Right atrium auricular region (tissue), 2 donors: ENCODE results near the gene BEAN1. TPM values are rescaled to one million over a fixed set of nuclear protein-coding genes. Genes with fewer than 3 reads are reported as not detected.

Source experiments
- DNase-seq: peaks from one replicate; pipeline ENCODE4 v3.0.0-alpha.2; 2019; ENCODE audit warnings: low spot score
- H3K27ac ChIP-seq, 2 donors: fragments of 200-600 bp; sonication (generic); 1 replicate in 1 of 2; 2 replicates in 1 of 2; pipeline ENCODE4 v1.5.1; 2016 to 2019
- H3K27me3 ChIP-seq, 2 donors: fragments of 200-600 bp; sonication (generic); one replicate each; pipeline versions ENCODE4 v1.5.1 to v1.6.0; 2017 to 2019
- H3K36me3 ChIP-seq: fragments of 200-600 bp; sonication (generic); one replicate; pipeline ENCODE4 v1.5.1; 2016
- H3K4me1 ChIP-seq, 2 donors: fragments of 200-600 bp; sonication (generic); one replicate each; pipeline versions ENCODE4 v1.5.1 to v1.6.0; 2017 to 2019
- H3K4me3 ChIP-seq, 2 donors: fragments of 200-600 bp; sonication (generic); 1 replicate in 1 of 2; 2 replicates in 1 of 2; pipeline ENCODE4 v1.5.1; 2017 to 2019; ENCODE audit warnings: mild to moderate bottlenecking in 1 of 2, moderate library complexity in 1 of 2
- H3K9me3 ChIP-seq, 2 donors: fragments of 200-600 bp; sonication (generic); one replicate each; pipeline ENCODE4 v1.5.1; 2019
- total RNA-seq, 2 donors: library from RNA; depleted of rRNA; stranded (reverse); fragments of >200 nt; gene quantifications; one replicate each; pipeline ENCODE4 v1.1.0, GENCODE V29; 2016
- TF ChIP-seq, protein P1 (sequence below), 2 donors: fragments of 200-600 bp; sonication (generic); IDR thresholded peaks; one replicate each; pipeline ENCODE4 v1.5.1; 2019; ENCODE audit warnings: antibody characterized with exemption in 2 of 2

BEAN1 gene
- total RNA-seq, 2 donors from 2014 or later: 0.48 to 0.75 TPM

GRCh38 chr16:66419527-66419926 is 7.6 kb upstream of the BEAN1 start:
- DNase-seq: no peak
- TF ChIP-seq, protein P1, sequence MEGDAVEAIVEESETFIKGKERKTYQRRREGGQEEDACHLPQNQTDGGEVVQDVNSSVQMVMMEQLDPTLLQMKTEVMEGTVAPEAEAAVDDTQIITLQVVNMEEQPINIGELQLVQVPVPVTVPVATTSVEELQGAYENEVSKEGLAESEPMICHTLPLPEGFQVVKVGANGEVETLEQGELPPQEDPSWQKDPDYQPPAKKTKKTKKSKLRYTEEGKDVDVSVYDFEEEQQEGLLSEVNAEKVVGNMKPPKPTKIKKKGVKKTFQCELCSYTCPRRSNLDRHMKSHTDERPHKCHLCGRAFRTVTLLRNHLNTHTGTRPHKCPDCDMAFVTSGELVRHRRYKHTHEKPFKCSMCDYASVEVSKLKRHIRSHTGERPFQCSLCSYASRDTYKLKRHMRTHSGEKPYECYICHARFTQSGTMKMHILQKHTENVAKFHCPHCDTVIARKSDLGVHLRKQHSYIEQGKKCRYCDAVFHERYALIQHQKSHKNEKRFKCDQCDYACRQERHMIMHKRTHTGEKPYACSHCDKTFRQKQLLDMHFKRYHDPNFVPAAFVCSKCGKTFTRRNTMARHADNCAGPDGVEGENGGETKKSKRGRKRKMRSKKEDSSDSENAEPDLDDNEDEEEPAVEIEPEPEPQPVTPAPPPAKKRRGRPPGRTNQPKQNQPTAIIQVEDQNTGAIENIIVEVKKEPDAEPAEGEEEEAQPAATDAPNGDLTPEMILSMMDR (IDR thresholded peaks at IDR 0.05): no peak

DNA sequence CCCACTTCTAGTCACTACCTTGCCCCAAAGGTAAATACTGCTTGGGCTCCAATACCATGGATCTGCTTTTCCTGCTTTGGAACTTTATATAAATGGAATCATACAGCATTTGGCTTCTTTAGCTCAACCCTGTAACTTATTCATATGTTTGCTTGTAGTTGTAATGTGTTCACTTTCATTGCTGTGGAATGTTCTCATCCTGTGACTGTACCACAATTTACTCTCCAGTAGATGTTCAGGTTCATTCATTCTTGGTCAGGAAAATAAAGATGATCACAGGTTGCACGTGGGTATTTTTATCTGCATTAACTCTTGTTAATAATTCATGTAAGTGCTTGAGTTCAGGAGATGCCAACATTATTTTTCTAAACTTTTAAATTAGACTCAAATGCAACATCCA is 6.7 kb upstream of the BEAN1 start:
- no peaks in the 10 kb centered on the region for H3K9me3 ChIP-seq
- H3K27ac ChIP-seq: no peak overlapping the region
- TF ChIP-seq, protein P1 (IDR thresholded peaks at IDR 0.05): no peak
- no peak overlapping the region for H3K4me3 ChIP-seq
- H3K4me1 ChIP-seq: no peaks in the 10 kb centered on the region
- H3K36me3 ChIP-seq: no peaks in the 10 kb centered on the region
- H3K27me3 ChIP-seq: no peaks in the 10 kb centered on the region
- DNase-seq: no peak

More at GRCh38 chr16:66419527-66419926, 7.6 kb upstream of the BEAN1 start:
- H3K36me3 ChIP-seq: no peaks in the 10 kb centered on the region
- no peak overlapping the region for H3K4me3 ChIP-seq
- H3K9me3 ChIP-seq: no peaks in the 10 kb centered on the region
- no peak overlapping the region for H3K27ac ChIP-seq
- no peaks in the 10 kb centered on the region for H3K27me3 ChIP-seq
- no peaks in the 10 kb centered on the region for H3K4me1 ChIP-seq

- TF ChIP-seq, protein P1 (IDR thresholded peaks at IDR 0.05): no peak
- no peak for DNase-seq
- Histone ChIP-seq H3K27me3 (peaks cover 0 to 4% of the 10 kb centered on the region in 2 donors), H3K4me1 (peaks cover 0 to 5% of the 10 kb centered on the region in 2 donors), H3K4me3 (no peak overlapping the region), H3K27ac (no peak overlapping the region), H3K36me3 (no peaks in the 10 kb centered on the region), H3K9me3 (no peaks in the 10 kb centered on the region)
These were observed 5.2 kb upstream of the BEAN1 start for GRCh38 chr16:66421891-66422290.

GRCh38 chr16:66422366-66422765 is 4.7 kb upstream of the BEAN1 start:
- peaks cover 0 to 5% of the 10 kb centered on the region in 2 donors for H3K4me1 ChIP-seq
- DNase-seq: no peak
- H3K27ac ChIP-seq: no peak overlapping the region
- TF ChIP-seq, protein P1 (IDR thresholded peaks at IDR 0.05): no peak
- H3K9me3 ChIP-seq: no peaks in the 10 kb centered on the region
- H3K4me3 ChIP-seq: no peak overlapping the region
- H3K27me3 ChIP-seq: peaks cover 0 to 4% of the 10 kb centered on the region in 2 donors
- no peaks in the 10 kb centered on the region for H3K36me3 ChIP-seq

GRCh38 chr16:66423177-66423576 is 3.9 kb upstream of the BEAN1 start:
- no peak for DNase-seq
- H3K27me3 ChIP-seq: peaks cover 0 to 4% of the 10 kb centered on the region in 2 donors
- TF ChIP-seq, protein P1 (IDR thresholded peaks at IDR 0.05): no peak
- no peaks in the 10 kb centered on the region for H3K36me3 ChIP-seq
- H3K4me3 ChIP-seq: no peak overlapping the region
- no peaks in the 10 kb centered on the region for H3K9me3 ChIP-seq
- H3K4me1 ChIP-seq: peaks cover 0 to 13% of the 10 kb centered on the region in 2 donors
- no peak overlapping the region for H3K27ac ChIP-seq

- no peaks in the 10 kb centered on the region for H3K36me3 ChIP-seq
- peaks cover 0 to 4% of the 10 kb centered on the region in 2 donors for H3K27me3 ChIP-seq
- no peak overlapping the region for H3K27ac ChIP-seq
- no peaks in the 10 kb centered on the region for H3K9me3 ChIP-seq
- peaks cover 0 to 18% of the 10 kb centered on the region in 2 donors for H3K4me1 ChIP-seq
- H3K4me3 ChIP-seq: no peak overlapping the region
- no peak for DNase-seq
- TF ChIP-seq, protein P1 (IDR thresholded peaks at IDR 0.05): no peak
These were observed 1.4 kb upstream of the BEAN1 start for GRCh38 chr16:66425651-66426050.
